IMR-90 (cell line): ENCODE results near the gene GLCE. TPM values are rescaled to one million over a fixed set of nuclear protein-coding genes. Genes with fewer than 3 reads are reported as not detected.

Experiments
- ATAC-seq: fragments of 200-7000 bp; cut with Tn5 transposase; 2 replicates; pipeline ENCODE4 v1.9.1; 2020; ENCODE audit warnings: low read depth, mild to moderate bottlenecking, moderate library complexity
- BruUV-seq: library from RNA; stranded (reverse); fragments of 400-500 nt; replicated peaks from 2 replicates; lab custom pipeline; 2021; lab: Mats Ljungman, UMichigan
- CTCF ChIA-PET: fragments of 300-600 bp; formaldehyde crosslinking; extraction: SDS; loops from one replicate; lab custom pipeline; 2021; ENCODE audit warnings: antibody characterized with exemption; lab: Yijun Ruan, JAX
- POLR2A ChIA-PET: fragments of 300-600 bp; sonication (Branson Sonifier 250); formaldehyde crosslinking; loops from one replicate; lab custom pipeline; 2022; ENCODE audit warnings: antibody characterized with exemption; ENCODE audit not compliant: unreplicated experiment; lab: Charles Lee
- DNase-seq: peaks from one replicate; pipeline ENCODE4 v3.0.0; 2013
- H2AFZ ChIP-seq: replicated peaks from 2 replicates; pipeline ENCODE3; 2013; ENCODE audit warnings: low read length, mild to moderate bottlenecking; ENCODE audit not compliant: poor library complexity
- H2AK5ac ChIP-seq: 2 replicates; pipeline ENCODE4 v1.6.1; 2013; ENCODE audit warnings: low read depth, low read length, inconsistent platforms
- H2AK9ac ChIP-seq: replicated peaks from 2 replicates; pipeline ENCODE3; 2013; ENCODE audit warnings: mild to moderate bottlenecking, low read depth, low read length, moderate library complexity; ENCODE audit not compliant: poor library complexity
- H2BK120ac ChIP-seq: 2 replicates; pipeline ENCODE4 v1.6.1; 2013; ENCODE audit warnings: low read depth, low read length, inconsistent platforms
- H2BK15ac ChIP-seq: 3 replicates; pipeline ENCODE4 v1.6.1; 2013; ENCODE audit warnings: low read depth, low read length, inconsistent platforms
- H2BK20ac ChIP-seq: 2 replicates; pipeline ENCODE4 v1.6.1; 2013; ENCODE audit warnings: low read depth, mild to moderate bottlenecking, inconsistent platforms, low read length, moderate library complexity
- H2BK5ac ChIP-seq: 2 replicates; pipeline ENCODE4 v1.6.1; 2013; ENCODE audit warnings: mild to moderate bottlenecking, low read depth, low read length, inconsistent platforms; ENCODE audit not compliant: poor library complexity, severe bottlenecking
- H3K14ac ChIP-seq: replicated peaks from 2 replicates; pipeline ENCODE4 v1.6.1; 2013; ENCODE audit warnings: low read depth, low read length, inconsistent platforms
- H3K18ac ChIP-seq: 2 replicates; pipeline ENCODE4 v1.6.1; 2013; ENCODE audit warnings: low read depth, low read length, control low read depth
- H3K23ac ChIP-seq: 2 replicates; pipeline ENCODE4 v1.6.1; 2013; ENCODE audit warnings: low read depth, low read length, inconsistent platforms
- H3K27ac ChIP-seq: 2 replicates; pipeline ENCODE4 v1.5.1; 2013; ENCODE audit warnings: mild to moderate bottlenecking, control low read depth, low read length; ENCODE audit not compliant: insufficient read depth
- H3K27me3 ChIP-seq: 2 replicates; pipeline ENCODE4 v1.6.1; 2013; ENCODE audit warnings: low read length; ENCODE audit not compliant: control insufficient read depth, insufficient read depth
- H3K36me3 ChIP-seq: 2 replicates; pipeline ENCODE4 v1.6.1; 2013; ENCODE audit warnings: low read length, mixed read lengths; ENCODE audit not compliant: control insufficient read depth, insufficient read depth
- H3K4ac ChIP-seq: 2 replicates; pipeline ENCODE4 v1.6.1; 2013; ENCODE audit warnings: low read depth, low read length, inconsistent platforms
- H3K4me1 ChIP-seq: 2 replicates; pipeline ENCODE4 v1.6.1; 2013; ENCODE audit warnings: low read length, mixed read lengths; ENCODE audit not compliant: control insufficient read depth, insufficient read depth
- H3K4me2 ChIP-seq: 2 replicates; pipeline ENCODE4 v1.6.1; 2013; ENCODE audit warnings: low read depth, mild to moderate bottlenecking, control low read depth, low read length, moderate library complexity
- H3K4me3 ChIP-seq: 2 replicates; pipeline ENCODE4 v1.5.1; 2013; ENCODE audit warnings: low read depth, mild to moderate bottlenecking, control low read depth, low read length, moderate library complexity; ENCODE audit not compliant: insufficient read depth
- H3K56ac ChIP-seq: 2 replicates; pipeline ENCODE4 v1.6.1; 2013; ENCODE audit warnings: low read length, inconsistent platforms; ENCODE audit not compliant: insufficient read depth; ENCODE audit errors: extremely low read depth
- H3K79me1 ChIP-seq, 2 experiments: 2 replicates each; pipeline ENCODE4 v1.6.1; 2013; ENCODE audit warnings: low read length in 2 of 2, inconsistent platforms in 1 of 2, low read depth in 1 of 2
- H3K9ac ChIP-seq: 2 replicates; pipeline ENCODE4 v1.6.1; 2013; ENCODE audit warnings: low read depth, low read length, control low read depth
- H3K9me1 ChIP-seq: 2 replicates; pipeline ENCODE4 v1.6.1; 2013; ENCODE audit warnings: low read length, inconsistent platforms; ENCODE audit not compliant: insufficient read depth
- H3K9me3 ChIP-seq: 2 replicates; pipeline ENCODE4 v1.6.1; 2013; ENCODE audit warnings: low read length; ENCODE audit not compliant: control insufficient read depth, insufficient read depth
- H4K20me1 ChIP-seq: 2 replicates; pipeline ENCODE4 v1.6.1; 2013; ENCODE audit warnings: low read length, inconsistent platforms; ENCODE audit not compliant: insufficient read depth
- H4K5ac ChIP-seq: 2 replicates; pipeline ENCODE4 v1.6.1; 2013; ENCODE audit warnings: mild to moderate bottlenecking, low read depth, low read length, control low read depth
- H4K8ac ChIP-seq, 2 experiments: 2 replicates each; pipeline ENCODE4 v1.6.1; 2013; ENCODE audit warnings: low read depth in 2 of 2, low read length in 2 of 2, control low read depth in 1 of 2, inconsistent platforms in 1 of 2
- H4K91ac ChIP-seq: 2 replicates; pipeline ENCODE4 v1.6.1; 2013; ENCODE audit warnings: low read depth, low read length, inconsistent platforms; ENCODE audit not compliant: insufficient read depth
- FOS ChIP-seq: fragments of 150-350 bp; IDR thresholded peaks from 2 replicates; pipeline ENCODE4 v1.6.1; 2016; ENCODE audit warnings: low read depth, low read length
- MAZ ChIP-seq: IDR thresholded peaks from 2 replicates; pipeline ENCODE4 v1.6.1; 2012; ENCODE audit warnings: low read depth, mild to moderate bottlenecking, low read length, improper control_type of control experiment, moderate library complexity, borderline replicate concordance
- WGBS, 2 experiments: methylation state at CpG; one replicate each; pipeline versions ENCODE4 v1.1.5 to v1.1.7; 2013; ENCODE audit warnings: missing lambda C conversion rate in 2 of 2; ENCODE audit not compliant: insufficient read length in 1 of 2; ENCODE audit errors: extremely low coverage in 2 of 2; 5-methylcytosine and 5-hydroxymethylcytosine counted together
- dilution Hi-C: fragments of 300-500 bp; cut with HindIII; formaldehyde crosslinking; loops from one replicate; pipeline ENCODE4 v1.14.3; 2018; ENCODE audit warnings: low sequenced_read_pairs; ENCODE audit not compliant: unreplicated experiment
- in situ Hi-C: fragments of 300-500 bp; cut with MboI; formaldehyde crosslinking; loops from 3 replicates; pipeline ENCODE4 v1.14.3; 2019; ENCODE audit warnings: low sequenced_read_pairs, inconsistent platforms, mixed read lengths
- intact Hi-C: fragments of 100-400 bp; cut with micrococcal nuclease; formaldehyde crosslinking; loops from 2 replicates; pipeline ENCODE4 v1.10.0; 2022
- polyA plus RNA-seq, 3 experiments: library from polyadenylated mRNA; depleted of rRNA; stranded (reverse); fragments of >200 nt; gene quantifications; 2 replicates each; pipeline ENCODE4 v1.2.3, GENCODE V29; 2012; ENCODE audit warnings: low replicate concordance in 1 of 3
- total RNA-seq: library from RNA; depleted of rRNA; stranded (reverse); fragments of >200 nt; gene quantifications from 2 replicates; pipeline ENCODE4 v1.2.3, GENCODE V29; 2012

GLCE gene
- total and polyA plus RNA-seq, 2 of the 4 experiments (the other 2 are of a cell fraction), result 15.3 to 29.6 TPM

DNA sequence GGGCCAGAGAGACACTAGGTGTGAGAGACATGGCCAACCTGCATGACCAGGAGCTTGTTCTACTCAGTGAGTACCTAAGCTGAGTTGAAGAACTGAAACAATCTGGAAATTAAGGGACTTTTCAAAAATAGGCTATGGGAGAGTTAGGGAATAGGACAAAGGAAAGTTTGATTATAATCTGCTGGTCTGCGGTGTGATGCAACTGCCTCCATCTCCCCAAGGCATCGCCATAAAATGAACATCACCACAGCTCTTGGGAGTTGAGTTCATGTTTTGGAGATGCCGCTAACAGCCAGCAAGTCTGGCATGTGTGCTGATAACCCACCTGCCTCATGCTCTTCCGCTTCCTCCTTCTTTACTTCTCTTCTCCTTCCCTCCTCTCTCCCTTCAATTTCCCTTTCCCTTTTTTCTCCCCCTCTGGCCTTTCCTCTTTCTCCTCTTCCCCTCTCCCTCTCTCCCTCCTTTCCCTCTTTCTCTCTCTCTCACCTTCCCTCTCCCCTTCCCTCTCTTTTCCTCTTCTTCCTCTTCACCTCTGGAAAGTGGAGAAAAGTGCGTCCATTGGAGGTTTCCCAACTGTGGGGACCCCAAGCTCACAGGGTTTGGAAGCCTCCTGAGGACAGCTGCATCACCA lies 39.1 kb upstream of the GLCE start:
- in situ Hi-C loops (no loop called here), dilution Hi-C loops (no loop called here), intact Hi-C loops (no loop called here)
- Histone ChIP-seq H3K27me3 (peaks cover 57% of the 10 kb centered on the region), H3K9ac (no peak overlapping the region), H3K27ac (no peak overlapping the region), H2AK5ac (no peak overlapping the region), H3K4me3 (no peak overlapping the region), H3K56ac (no peak overlapping the region), H2AFZ (no peak overlapping the region), H4K91ac (no peak overlapping the region), H3K4me1 (peaks cover 9% of the 10 kb centered on the region), H3K23ac (no peak overlapping the region), H4K8ac (no peak overlapping the region), H3K4me2 (no peak overlapping the region), H2BK120ac (no peak overlapping the region), H4K5ac (no peak overlapping the region), H3K14ac (no peak overlapping the region), H3K4ac (no peak overlapping the region), H3K36me3 (no peaks in the 10 kb centered on the region), H2AK9ac (no peak overlapping the region), H3K18ac (no peak overlapping the region), H3K79me1 (no peaks in the 10 kb centered on the region), H3K9me1 (no peaks in the 10 kb centered on the region), H4K20me1 (no peaks in the 10 kb centered on the region), H2BK20ac (no peak overlapping the region), H3K9me3 (no peaks in the 10 kb centered on the region), H2BK15ac (no peak overlapping the region), H2BK5ac (no peak overlapping the region)
- no TSS peak for BruUV-seq
- ChIA-PET CTCF (no interaction called here), POLR2A (no interaction called here)
- no peak for ATAC-seq
- 100% methylated on average over 1 of the region's 5 CpGs; no CpG with 5 or more reads in 1 of the 2 experiments for WGBS, 2 experiments
- DNase-seq, result no peak
- TF ChIP-seq MAZ (no peak), FOS (no peak)
